ENCODE data around the gene WWOX. TPM values are rescaled to one million over a fixed set of nuclear protein-coding genes. Genes with fewer than 3 reads are reported as not detected.

WWOX gene
- total RNA-seq, 1 donor from 2014 or later: 7.3 TPM

GRCh38 chr16:78479723-78480122 is 380.3 kb downstream of the WWOX start:
- Mint-ChIP-seq H3K4me1 (ENCODE audit: low read depth, unreplicated experiment) (no peaks in the 10 kb centered on the region), H3K27ac (ENCODE audit: unreplicated experiment) (no peak overlapping the region), H3K36me3 (ENCODE audit: low read depth, unreplicated experiment) (no peaks in the 10 kb centered on the region), H3K4me3 (ENCODE audit: unreplicated experiment) (no peak overlapping the region), H3K9me3 (ENCODE audit: unreplicated experiment) (no peaks in the 10 kb centered on the region), H3K27me3 (ENCODE audit: low read depth, unreplicated experiment) (peaks cover 2% of the 10 kb centered on the region)
- H3K27ac ChIP-seq (ENCODE audit: low read depth, low read length): no peak overlapping the region
- H3K36me3 ChIP-seq (ENCODE audit: insufficient read depth, low read length): no peaks in the 10 kb centered on the region
- H4K20me1 ChIP-seq (ENCODE audit: insufficient read depth, low read length): no peaks in the 10 kb centered on the region
- FAIRE-seq (no peak), DNase-seq (ENCODE audit: low read depth) (no peak)
- no peaks in the 10 kb centered on the region for H3K27me3 ChIP-seq (ENCODE audit: insufficient read depth, low read length)
- H3K9me3 ChIP-seq (ENCODE audit: insufficient read depth, low read depth, low read length): no peaks in the 10 kb centered on the region
- no peaks in the 10 kb centered on the region for H3K4me1 ChIP-seq (ENCODE audit: insufficient read depth, low read length)
- H3K4me3 ChIP-seq (ENCODE audit: insufficient read depth, low read depth, low read length): no peak overlapping the region
- no peak overlapping the region for H3K4me2 ChIP-seq (ENCODE audit: low read length)
- H3K79me2 ChIP-seq (ENCODE audit: insufficient read depth, low read length): no peaks in the 10 kb centered on the region
- no peak overlapping the region for H2AFZ ChIP-seq (ENCODE audit: low read depth, low read length)
- H3K9ac ChIP-seq (ENCODE audit: low read length): no peak overlapping the region
- no peak for TF ChIP-seq EZH2 (IDR thresholded peaks at IDR 0.05; ENCODE audit: insufficient read depth, low read length)

DNA sequence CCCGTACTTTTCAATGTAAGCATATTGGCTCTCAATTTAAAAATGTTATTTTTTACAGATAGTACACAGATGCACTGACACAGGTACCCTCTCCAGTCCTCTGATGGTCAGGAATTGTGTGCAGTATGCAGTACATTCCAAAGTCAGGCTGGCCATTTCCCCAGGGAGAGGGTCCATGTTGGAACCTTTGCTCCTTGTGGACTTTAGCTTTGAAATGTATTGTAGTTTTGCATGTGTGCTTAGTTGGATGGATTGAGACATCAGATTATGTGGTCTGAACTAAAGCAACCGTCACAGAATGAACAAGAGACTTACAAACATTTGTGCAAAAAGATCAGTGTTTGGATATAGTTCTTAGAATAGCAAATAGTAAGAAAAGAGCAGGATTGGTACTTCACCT is 381.1 kb downstream of the WWOX start:
- no peak for FAIRE-seq
- Mint-ChIP-seq H3K27me3 (ENCODE audit: low read depth, unreplicated experiment) (peaks cover 2% of the 10 kb centered on the region), H3K27ac (ENCODE audit: unreplicated experiment) (no peak overlapping the region), H3K4me1 (ENCODE audit: low read depth, unreplicated experiment) (no peaks in the 10 kb centered on the region), H3K9me3 (ENCODE audit: unreplicated experiment) (no peaks in the 10 kb centered on the region), H3K4me3 (ENCODE audit: unreplicated experiment) (no peak overlapping the region), H3K36me3 (ENCODE audit: low read depth, unreplicated experiment) (no peaks in the 10 kb centered on the region)
- Histone ChIP-seq H3K4me2 (ENCODE audit: low read length) (no peak overlapping the region), H3K4me3 (ENCODE audit: insufficient read depth, low read depth, low read length) (no peak overlapping the region), H3K27ac (ENCODE audit: low read depth, low read length) (no peak overlapping the region), H3K36me3 (ENCODE audit: insufficient read depth, low read length) (no peaks in the 10 kb centered on the region), H3K9ac (ENCODE audit: low read length) (no peak overlapping the region), H4K20me1 (ENCODE audit: insufficient read depth, low read length) (no peaks in the 10 kb centered on the region), H3K9me3 (ENCODE audit: insufficient read depth, low read depth, low read length) (no peaks in the 10 kb centered on the region), H3K79me2 (ENCODE audit: insufficient read depth, low read length) (no peaks in the 10 kb centered on the region), H3K4me1 (ENCODE audit: insufficient read depth, low read length) (no peaks in the 10 kb centered on the region), H3K27me3 (ENCODE audit: insufficient read depth, low read length) (no peaks in the 10 kb centered on the region), H2AFZ (ENCODE audit: low read depth, low read length) (no peak overlapping the region)
- DNase-seq (ENCODE audit: low read depth): no peak
- TF ChIP-seq CTCF (IDR thresholded peaks at IDR 0.05; ENCODE audit: insufficient read depth, low read depth, low read length): no peak
- TF ChIP-seq EZH2 (IDR thresholded peaks at IDR 0.05; ENCODE audit: insufficient read depth, low read length): no peak

GRCh38 chr16:78483124-78483992 is 383.9 kb downstream of the WWOX start:
- Histone ChIP-seq H3K4me1 (ENCODE audit: insufficient read depth, low read length) (no peaks in the 10 kb centered on the region), H4K20me1 (ENCODE audit: insufficient read depth, low read length) (no peaks in the 10 kb centered on the region), H3K36me3 (ENCODE audit: insufficient read depth, low read length) (no peaks in the 10 kb centered on the region), H3K27ac (ENCODE audit: low read depth, low read length) (no peak overlapping the region), H3K9ac (ENCODE audit: low read length) (no peak overlapping the region), H3K4me2 (ENCODE audit: low read length) (no peak overlapping the region), H3K4me3 (ENCODE audit: insufficient read depth, low read depth, low read length) (no peak overlapping the region), H3K27me3 (ENCODE audit: insufficient read depth, low read length) (no peaks in the 10 kb centered on the region), H2AFZ (ENCODE audit: low read depth, low read length) (no peak overlapping the region), H3K9me3 (ENCODE audit: insufficient read depth, low read depth, low read length) (no peaks in the 10 kb centered on the region), H3K79me2 (ENCODE audit: insufficient read depth, low read length) (no peaks in the 10 kb centered on the region)
- Mint-ChIP-seq H3K4me1 (ENCODE audit: low read depth, unreplicated experiment) (no peaks in the 10 kb centered on the region), H3K4me3 (ENCODE audit: unreplicated experiment) (no peak overlapping the region), H3K27me3 (ENCODE audit: low read depth, unreplicated experiment) (no peaks in the 10 kb centered on the region), H3K36me3 (ENCODE audit: low read depth, unreplicated experiment) (no peaks in the 10 kb centered on the region), H3K27ac (ENCODE audit: unreplicated experiment) (no peak overlapping the region), H3K9me3 (ENCODE audit: unreplicated experiment) (no peaks in the 10 kb centered on the region)
- no peak for TF ChIP-seq CTCF (IDR thresholded peaks at IDR 0.05; ENCODE audit: insufficient read depth, low read depth, low read length)
- TF ChIP-seq EZH2 (IDR thresholded peaks at IDR 0.05; ENCODE audit: insufficient read depth, low read length): no peak
- FAIRE-seq: no peak
- no peak for DNase-seq (ENCODE audit: low read depth)
